ENCODE measurements around the gene DNHD1. TPM values are rescaled to one million over a fixed set of nuclear protein-coding genes. Genes with fewer than 3 reads are reported as not detected.

DNHD1 gene
- total and polyA plus RNA-seq, 8 donors = 1.8 to 45.1 (median 11.4) TPM

DNA sequence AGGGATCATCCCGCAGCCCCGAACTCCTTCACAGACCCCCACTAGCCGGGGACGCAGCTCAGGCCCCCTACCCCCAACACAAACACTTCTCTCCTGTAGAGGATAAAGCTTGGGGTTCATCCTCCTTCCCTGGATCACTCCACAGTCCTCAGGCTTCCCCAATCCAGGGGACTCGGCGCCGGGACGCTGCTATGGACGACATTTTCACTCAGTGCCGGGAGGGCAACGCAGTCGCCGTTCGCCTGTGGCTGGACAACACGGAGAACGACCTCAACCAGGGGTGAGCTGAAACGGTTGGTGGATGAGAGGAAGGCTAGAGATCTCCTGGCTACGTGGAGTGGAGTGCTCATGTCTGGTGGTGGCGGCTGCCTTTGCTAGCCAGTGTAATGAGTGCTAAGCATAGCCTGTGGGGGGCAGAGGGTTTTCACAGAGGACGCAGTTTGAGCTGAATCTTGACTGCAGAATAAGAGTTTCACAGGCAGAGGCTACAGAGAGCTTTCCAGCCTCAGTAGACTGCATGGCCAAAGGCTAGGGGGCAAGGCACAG lies 107.1 kb downstream of the DNHD1 start:
- WGBS, 5 donors = 0% methylated on average over 17 to 20 of the region's 20 CpGs
- Histone ChIP-seq H3K36me3 (peaks cover 35 to 45% (median 42%) of the 10 kb centered on the region in 4 donors), H3K9me3 (no peaks in the 10 kb centered on the region), H3K4me3 (peak overlapping the region; percentile 73 to 96 (median 92)), H3K4me1 (peaks cover 59 to 86% (median 77%) of the 10 kb centered on the region in 4 donors), H3K27me3 (no peaks in the 10 kb centered on the region), H3K27ac (peak overlapping the region; percentile 94 to 100 (median 99))
- DNase-seq = peak; percentile 45 to 87
- intact Hi-C loops (cut with DNase I; ENCODE audit: low total_unique reads) = loop anchor here (10.0 kb wide), 1 partner anchor 81 kb away; the partner anchor contains the start of gene MRPL17
- TF ChIP-seq, protein P1, sequence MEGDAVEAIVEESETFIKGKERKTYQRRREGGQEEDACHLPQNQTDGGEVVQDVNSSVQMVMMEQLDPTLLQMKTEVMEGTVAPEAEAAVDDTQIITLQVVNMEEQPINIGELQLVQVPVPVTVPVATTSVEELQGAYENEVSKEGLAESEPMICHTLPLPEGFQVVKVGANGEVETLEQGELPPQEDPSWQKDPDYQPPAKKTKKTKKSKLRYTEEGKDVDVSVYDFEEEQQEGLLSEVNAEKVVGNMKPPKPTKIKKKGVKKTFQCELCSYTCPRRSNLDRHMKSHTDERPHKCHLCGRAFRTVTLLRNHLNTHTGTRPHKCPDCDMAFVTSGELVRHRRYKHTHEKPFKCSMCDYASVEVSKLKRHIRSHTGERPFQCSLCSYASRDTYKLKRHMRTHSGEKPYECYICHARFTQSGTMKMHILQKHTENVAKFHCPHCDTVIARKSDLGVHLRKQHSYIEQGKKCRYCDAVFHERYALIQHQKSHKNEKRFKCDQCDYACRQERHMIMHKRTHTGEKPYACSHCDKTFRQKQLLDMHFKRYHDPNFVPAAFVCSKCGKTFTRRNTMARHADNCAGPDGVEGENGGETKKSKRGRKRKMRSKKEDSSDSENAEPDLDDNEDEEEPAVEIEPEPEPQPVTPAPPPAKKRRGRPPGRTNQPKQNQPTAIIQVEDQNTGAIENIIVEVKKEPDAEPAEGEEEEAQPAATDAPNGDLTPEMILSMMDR (IDR thresholded peaks at IDR 0.05) = peak in 1 of 7 experiments; percentile 6
- TF ChIP-seq POLR2AphosphoS5 (IDR thresholded peaks at IDR 0.05) (peak in 2 of 3 donors; percentile 30 to 46), EP300 (IDR thresholded peaks at IDR 0.05) (no peak)

DNA sequence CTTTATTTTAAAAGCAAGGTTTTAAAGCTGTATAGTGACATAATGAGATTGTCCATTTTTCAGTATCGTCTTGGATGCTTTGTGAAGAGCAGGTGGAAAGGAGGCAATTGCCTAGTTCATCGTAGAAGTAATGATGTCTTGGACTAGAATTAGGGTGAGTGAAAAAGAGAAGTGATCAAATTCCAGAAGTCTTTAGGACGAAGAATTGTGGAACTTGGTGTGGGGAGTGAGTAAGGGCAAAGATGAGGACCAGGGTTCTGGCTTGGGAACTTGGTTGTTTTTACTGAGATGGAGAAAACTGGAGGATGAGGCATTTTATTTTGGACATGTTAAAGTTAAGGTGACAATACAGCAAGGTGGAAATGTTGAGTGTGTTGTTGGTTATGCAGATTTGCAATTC lies 107.7 kb downstream of the DNHD1 start:
- WGBS, 5 donors = 12 to 24% (median 18%) methylated on average over 3 of the region's 3 CpGs
- Histone ChIP-seq H3K27me3 (no peaks in the 10 kb centered on the region), H3K4me3 (peak overlapping the region; percentile 73 to 96 (median 92)), H3K36me3 (peaks cover 35 to 45% (median 42%) of the 10 kb centered on the region in 4 donors), H3K27ac (peak overlapping the region in 4 of 5 donors; percentile 97 to 100 (median 99)), H3K9me3 (no peaks in the 10 kb centered on the region), H3K4me1 (peaks cover 60 to 87% (median 78%) of the 10 kb centered on the region in 4 donors)
- intact Hi-C loops (cut with DNase I; ENCODE audit: low total_unique reads) = loop anchor here (10.0 kb wide), 1 partner anchor 80 kb away; the partner anchor contains the start of gene MRPL17
- TF ChIP-seq EP300 (IDR thresholded peaks at IDR 0.05) (no peak), POLR2A (IDR thresholded peaks at IDR 0.05) (no peak), POLR2AphosphoS5 (IDR thresholded peaks at IDR 0.05) (no peak)
- TF ChIP-seq, protein P1 (IDR thresholded peaks at IDR 0.05) = no peak
- peak in 1 of 2 donors; percentile 2 for DNase-seq

DNA sequence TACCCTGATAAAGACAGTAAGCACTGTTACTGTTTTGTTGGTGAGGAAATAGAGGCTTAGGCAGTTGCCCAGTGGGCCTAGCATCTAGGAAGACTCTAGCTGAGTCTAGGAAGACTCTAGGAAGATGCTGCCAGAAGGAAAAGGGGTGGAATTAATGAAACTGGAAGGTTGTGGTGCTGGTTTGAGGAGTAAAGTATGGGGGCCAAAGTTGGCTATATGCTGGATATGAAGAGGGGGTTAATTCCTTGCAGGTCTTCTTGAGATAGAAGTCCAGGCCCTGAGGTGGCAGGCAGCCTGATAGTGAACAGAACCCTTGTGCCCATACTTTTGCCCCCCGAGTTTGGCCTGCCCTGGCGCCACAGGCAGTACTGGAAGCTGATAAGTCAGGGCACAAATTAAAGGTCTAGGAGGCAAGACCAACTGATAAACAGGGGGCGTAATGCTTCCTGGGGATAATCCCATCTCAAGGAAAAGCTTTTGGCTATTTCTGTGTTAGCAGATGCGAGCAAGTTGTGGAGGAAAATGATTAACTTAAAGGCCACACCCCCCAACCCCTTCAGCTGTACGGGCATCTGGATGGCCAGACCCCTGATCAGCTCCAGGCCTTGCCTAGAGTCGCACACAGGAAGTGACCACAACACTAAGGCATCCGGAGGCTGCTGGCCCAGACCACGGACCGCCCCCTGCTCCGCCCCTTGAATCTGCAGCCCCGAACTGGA lies 109.5 kb downstream of the DNHD1 start:
- intact Hi-C loops (cut with DNase I; ENCODE audit: low total_unique reads) = loop anchor here (10.0 kb wide), 1 partner anchor 78 kb away; the partner anchor contains the start of gene MRPL17
- Histone ChIP-seq H3K4me1 (peaks cover 68 to 85% (median 78%) of the 10 kb centered on the region in 4 donors), H3K27ac (peak overlapping the region; percentile 79 to 100 (median 99)), H3K4me3 (peak overlapping the region; percentile 21 to 93 (median 52)), H3K9me3 (no peaks in the 10 kb centered on the region), H3K27me3 (no peaks in the 10 kb centered on the region), H3K36me3 (peaks cover 31 to 42% (median 38%) of the 10 kb centered on the region in 4 donors)
- 5 to 12% (median 8%) methylated on average over 9 to 11 of the region's 11 CpGs for WGBS, 5 donors
- TF ChIP-seq, protein P1 (IDR thresholded peaks at IDR 0.05) = no peak
- TF ChIP-seq POLR2A (IDR thresholded peaks at IDR 0.05) (peak in 1 of 4 donors; percentile 28), POLR2AphosphoS5 (IDR thresholded peaks at IDR 0.05) (peak; percentile 83 to 98 (median 92))
- DNase-seq = peak; percentile 84 to 98

DNA sequence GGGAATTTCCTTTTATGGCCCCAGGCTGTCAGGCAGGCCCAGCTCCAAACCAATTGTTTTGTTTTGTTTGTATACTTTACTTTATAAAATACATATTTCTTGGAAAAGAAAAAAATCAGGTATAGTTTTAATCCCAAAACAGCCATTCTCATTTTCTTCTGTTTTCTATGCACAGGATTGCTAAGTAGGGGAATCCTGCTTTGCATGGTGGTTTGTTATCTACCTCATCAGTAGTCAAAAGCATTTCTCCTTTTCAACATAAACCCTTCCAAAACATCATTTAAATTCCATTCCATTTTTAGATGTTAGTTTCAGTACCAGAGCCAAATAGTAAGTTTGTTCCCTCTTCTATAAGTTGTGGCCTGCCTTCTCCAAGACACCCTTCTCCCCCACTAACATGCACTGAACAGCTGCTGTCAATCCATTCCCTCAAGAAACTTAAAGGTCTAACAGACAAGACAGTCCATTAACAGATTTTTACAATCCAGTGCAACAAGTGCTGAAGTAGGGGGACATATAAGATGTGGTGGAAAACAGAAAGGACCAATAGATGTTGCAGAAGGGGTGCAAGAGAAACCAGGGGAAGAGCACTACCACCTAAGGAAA lies 110.2 kb downstream of the DNHD1 start:
- DNase-seq = peak in 1 of 2 donors; percentile 52
- Histone ChIP-seq H3K9me3 (no peaks in the 10 kb centered on the region), H3K27me3 (no peaks in the 10 kb centered on the region), H3K36me3 (peaks cover 31 to 40% (median 37%) of the 10 kb centered on the region in 4 donors), H3K4me1 (peaks cover 62 to 79% (median 72%) of the 10 kb centered on the region in 4 donors), H3K4me3 (peak overlapping the region in 1 of 4 donors; percentile 31), H3K27ac (peak overlapping the region; percentile 21 to 100 (median 99))
- intact Hi-C loops (cut with DNase I; ENCODE audit: low total_unique reads) = loop anchor here (10.0 kb wide), 1 partner anchor 78 kb away; the partner anchor contains the start of gene MRPL17
- no peak for TF ChIP-seq EP300 (IDR thresholded peaks at IDR 0.05)
- TF ChIP-seq, protein P1 (IDR thresholded peaks at IDR 0.05) = no peak
- TF ChIP-seq POLR2AphosphoS5 (IDR thresholded peaks at IDR 0.05) = no peak
- no peak for TF ChIP-seq POLR2A (IDR thresholded peaks at IDR 0.05)

Data from stomach (tissue), 9 donors.